B cell (primary cell): ENCODE measurements around the gene HOMER2. TPM values are rescaled to one million over a fixed set of nuclear protein-coding genes. Genes with fewer than 3 reads are reported as not detected.
A peak's percentile ranks its signal among the peaks of the same experiment; 100 is the strongest.

ENCODE experiments used
- ATAC-seq: fragments of 200-7000 bp; cut with Tn5 transposase; one replicate; pipeline ENCODE4 v1.10.0; 2021; ENCODE audit warnings: low read depth, mild to moderate bottlenecking, moderate number of reproducible peaks, moderate library complexity
- CTCF ChIA-PET: fragments of 350-600 bp; sonication (Branson Sonifier 250); formaldehyde crosslinking; loops from one replicate; lab custom pipeline; 2021; ENCODE audit warnings: antibody characterized with exemption, inconsistent platforms; lab: Charles Lee
- POLR2A ChIA-PET: fragments of 350-600 bp; sonication (Branson Sonifier 250); formaldehyde crosslinking; loops from one replicate; lab custom pipeline; 2021; ENCODE audit warnings: antibody characterized with exemption; lab: Charles Lee
- DNase-seq: peaks from one replicate; pipeline ENCODE4 v3.0.0; 2013
- H2AFZ ChIP-seq: 2 replicates; pipeline ENCODE4 v1.6.1; 2012; ENCODE audit warnings: mild to moderate bottlenecking, low read depth, low read length; ENCODE audit not compliant: insufficient read depth, poor library complexity, severe bottlenecking
- H3K27ac ChIP-seq, 2 donors: 1 replicate in 1 of 2; 2 replicates in 1 of 2; pipeline ENCODE4 v1.5.1; 2012 to 2013; ENCODE audit warnings: low read length in 2 of 2, mild to moderate bottlenecking in 2 of 2, moderate library complexity in 1 of 2
- H3K27me3 ChIP-seq, 4 experiments: fragments of 200-600 bp in 1 of 4; sonication (generic) in 1 of 4; replicated peaks in 1 of 4; 1 replicate in 2 of 4; 2 replicates in 2 of 4; pipeline versions ENCODE4 v1.6.1 to v1.7.0; 2013 to 2016; ENCODE audit warnings: low read length in 3 of 4, mild to moderate bottlenecking in 2 of 4, mixed read lengths in 1 of 4, moderate library complexity in 1 of 4; ENCODE audit not compliant: insufficient read depth in 4 of 4, control insufficient read depth in 3 of 4; ENCODE audit errors: control extremely low read depth in 1 of 4
- H3K36me3 ChIP-seq, 2 experiments: replicated peaks in 1 of 2; 1 replicate in 1 of 2; 2 replicates in 1 of 2; pipeline versions ENCODE4 v1.6.1 to v1.7.1; 2013; ENCODE audit warnings: low read length in 1 of 2; ENCODE audit not compliant: insufficient read depth in 2 of 2, control insufficient read depth in 1 of 2; ENCODE audit errors: control extremely low read depth in 1 of 2, extremely low read depth in 1 of 2
- H3K4me1 ChIP-seq, 2 donors: fragments of 200-600 bp in 1 of 2; sonication (generic) in 1 of 2; 1 replicate in 1 of 2; 2 replicates in 1 of 2; pipeline versions ENCODE4 v1.5.1 to v1.6.1; 2013 to 2017; ENCODE audit warnings: low read length in 2 of 2; ENCODE audit not compliant: control insufficient read depth in 2 of 2, insufficient read depth in 2 of 2
- H3K4me2 ChIP-seq: replicated peaks from 2 replicates; pipeline ENCODE3; 2012; ENCODE audit warnings: mild to moderate bottlenecking, low read depth, low read length; ENCODE audit not compliant: poor library complexity, severe bottlenecking
- H3K4me3 ChIP-seq, 5 experiments: fragments of 200-600 bp in 1 of 5; sonication (generic) in 1 of 5; 1 replicate in 3 of 5; 2 replicates in 2 of 5; pipeline versions ENCODE4 v1.5.1 to v1.7.0; 2011 to 2016; ENCODE audit warnings: low read length in 4 of 5, mild to moderate bottlenecking in 4 of 5, low read depth in 2 of 5, control low read depth in 1 of 5, moderate library complexity in 1 of 5; ENCODE audit not compliant: insufficient read depth in 1 of 5; ENCODE audit errors: control extremely low read depth in 1 of 5, extremely low read depth in 1 of 5
- H3K79me2 ChIP-seq: fragments of 200-600 bp; sonication (generic); one replicate; pipeline ENCODE4 v1.6.0; 2016; ENCODE audit warnings: low read length; ENCODE audit not compliant: control insufficient read depth, insufficient read depth
- H3K9ac ChIP-seq: fragments of 200-600 bp; sonication (generic); 2 replicates; pipeline ENCODE4 v1.6.1; 2017; ENCODE audit warnings: mild to moderate bottlenecking, low read length, moderate library complexity
- H3K9me3 ChIP-seq, 3 donors: one replicate each; pipeline versions ENCODE4 v1.6.1 to v1.7.1; 2013; ENCODE audit warnings: low read length in 2 of 3; ENCODE audit not compliant: control insufficient read depth in 2 of 3, insufficient read depth in 1 of 3; ENCODE audit errors: control extremely low read depth in 1 of 3
- H4K20me1 ChIP-seq: 2 replicates; pipeline ENCODE4 v1.6.0; 2012; ENCODE audit warnings: mild to moderate bottlenecking, low read length; ENCODE audit not compliant: insufficient read depth, control insufficient read depth, poor library complexity, severe bottlenecking
- H3K27ac Mint-ChIP-seq: one replicate; pipeline ENCODE4 v1.8.0; 2021; ENCODE audit warnings: mixed read lengths
- H3K27me3 Mint-ChIP-seq: one replicate; pipeline ENCODE4 v1.8.0; 2021; ENCODE audit warnings: mixed read lengths
- H3K4me1 Mint-ChIP-seq: one replicate; pipeline ENCODE4 v1.8.0; 2021; ENCODE audit warnings: mixed read lengths
- H3K4me3 Mint-ChIP-seq: one replicate; pipeline ENCODE4 v1.8.0; 2021; ENCODE audit warnings: mixed read lengths
- H3K9me3 Mint-ChIP-seq: one replicate; pipeline ENCODE4 v1.8.0; 2022; ENCODE audit warnings: mixed read lengths; ENCODE audit not compliant: insufficient read depth
- CTCF ChIP-seq: fragments of 200-600 bp; IDR thresholded peaks from one replicate; pipeline ENCODE4 v1.8.0; 2022; ENCODE audit warnings: antibody characterized with exemption, mild to moderate bottlenecking
- EZH2 ChIP-seq: IDR thresholded peaks from 2 replicates; pipeline ENCODE4 v1.6.1; 2012; ENCODE audit warnings: borderline replicate concordance, low read depth, mild to moderate bottlenecking, moderate library complexity, low read length; ENCODE audit not compliant: insufficient read depth, poor library complexity, severe bottlenecking
- WGBS: methylation state at CpG from one replicate; pipeline ENCODE4 v1.1.5; 2013; ENCODE audit warnings: missing lambda C conversion rate; ENCODE audit not compliant: insufficient coverage; 5-methylcytosine and 5-hydroxymethylcytosine counted together
- intact Hi-C: fragments of 100-400 bp; cut with micrococcal nuclease; formaldehyde crosslinking; loops from one replicate; pipeline ENCODE4 v1.10.0; 2022
- polyA plus RNA-seq: library from polyadenylated mRNA; depleted of rRNA; stranded (reverse); fragments of >200 nt; gene quantifications from 2 replicates; pipeline ENCODE4 v1.2.3, GENCODE V29; 2012
- total RNA-seq, 2 donors: library from RNA; stranded (reverse); fragments of 120-200 nt in 1 of 2; gene quantifications; 1 replicate in 1 of 2; 2 replicates in 1 of 2; pipeline versions ENCODE4 v1.2.3 to v1.2.4, GENCODE V29; 2013 to 2022

Gene HOMER2
- total and polyA plus RNA-seq, 2 donors (not counting 1 experiment from before 2014, with no cell fraction given) = 5.7 to 19.5 TPM

DNA sequence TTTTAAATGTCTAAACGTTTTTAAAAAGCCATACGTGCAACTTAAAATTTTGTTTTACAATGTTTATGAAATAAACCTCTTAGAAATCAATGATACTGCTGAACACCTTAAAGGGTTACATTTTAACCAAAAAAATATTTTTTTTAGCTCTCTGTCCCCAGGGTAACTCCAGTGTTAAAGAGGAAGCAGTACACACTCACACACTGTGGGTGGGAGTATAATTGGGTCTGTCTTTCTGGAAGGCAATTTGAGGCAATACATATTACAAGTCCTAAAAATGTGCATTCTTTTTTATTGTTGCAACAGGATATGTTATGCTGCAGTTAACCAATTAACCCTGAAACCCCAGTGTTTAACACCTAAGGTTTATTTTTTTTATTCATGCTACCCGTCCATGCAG lies 109.0 kb downstream of the HOMER2 start:
- H3K27ac Mint-ChIP-seq = peak overlapping the region; percentile 79
- intact Hi-C loops = no loop called here
- CTCF ChIA-PET = interaction anchor here (0.7 to 1.4 kb wide), 3 partner anchors 142 to 156 kb away, joined by 3 to 4 read pairs (median 4); no protein-coding TSS in a partner anchor
- H3K9ac ChIP-seq = no peak overlapping the region
- TF ChIP-seq CTCF (no peak), EZH2 (no peak)
- DNase-seq (no peak), ATAC-seq (no peak)
- H3K9me3 Mint-ChIP-seq = no peaks in the 10 kb centered on the region
- H3K27ac ChIP-seq = no peak overlapping the region
- H3K4me2 ChIP-seq = peak overlapping the region; percentile 76
- WGBS = 20% methylated on average over 1 of the region's 3 CpGs
- H3K9me3 ChIP-seq = no peaks in the 10 kb centered on the region
- peaks cover 31% of the 10 kb centered on the region for H3K4me1 Mint-ChIP-seq
- peaks cover 14 to 16% of the 10 kb centered on the region in 2 donors for H3K4me1 ChIP-seq
- H4K20me1 ChIP-seq = no peaks in the 10 kb centered on the region
- H2AFZ ChIP-seq = no peak overlapping the region
- no peaks in the 10 kb centered on the region for H3K27me3 ChIP-seq
- peak overlapping the region; percentile 60 for H3K4me3 Mint-ChIP-seq
- no peak overlapping the region for H3K4me3 ChIP-seq
- no peaks in the 10 kb centered on the region for H3K79me2 ChIP-seq
- H3K36me3 ChIP-seq = no peaks in the 10 kb centered on the region
- H3K27me3 Mint-ChIP-seq = no peaks in the 10 kb centered on the region
- POLR2A ChIA-PET = interaction anchor here (0.7 to 0.8 kb wide), 2 partner anchors 21 to 225 kb away, joined by 3 to 7 read pairs; no protein-coding TSS in a partner anchor

DNA sequence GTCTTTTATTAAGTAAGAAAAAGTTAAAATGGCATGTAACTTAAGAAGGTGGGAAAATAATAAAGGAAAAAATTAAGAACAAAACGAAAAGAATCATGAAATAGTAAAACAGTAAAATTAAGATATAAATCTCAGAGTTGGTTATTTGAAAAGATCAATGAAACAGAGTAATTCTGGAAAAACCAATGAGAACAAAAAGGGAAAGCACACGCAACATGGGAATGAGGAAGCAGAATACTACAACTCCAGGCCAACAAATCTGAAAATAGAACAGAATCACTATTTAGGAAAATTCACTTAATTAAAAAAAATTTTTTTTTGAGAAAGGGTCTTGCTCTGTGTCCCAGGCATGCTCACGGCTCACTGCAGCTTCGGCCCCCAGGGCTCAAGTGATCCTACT lies 112.4 kb downstream of the HOMER2 start:
- intact Hi-C loops = no loop called here
- ChIA-PET CTCF (no interaction called here), POLR2A (no interaction called here)
- Mint-ChIP-seq H3K4me1 (peaks cover 19% of the 10 kb centered on the region), H3K9me3 (no peaks in the 10 kb centered on the region), H3K27me3 (no peaks in the 10 kb centered on the region), H3K4me3 (no peak overlapping the region), H3K27ac (no peak overlapping the region)
- Histone ChIP-seq H3K9ac (no peak overlapping the region), H3K27me3 (no peaks in the 10 kb centered on the region), H3K79me2 (no peaks in the 10 kb centered on the region), H3K9me3 (no peaks in the 10 kb centered on the region), H3K36me3 (peaks cover 0 to 28% of the 10 kb centered on the region in 2 experiments), H2AFZ (no peak overlapping the region), H3K4me2 (no peak overlapping the region), H3K4me1 (peaks cover 10 to 12% of the 10 kb centered on the region in 2 donors), H3K4me3 (no peak overlapping the region), H3K27ac (no peak overlapping the region), H4K20me1 (no peaks in the 10 kb centered on the region)
- ATAC-seq (no peak), DNase-seq (no peak)
- TF ChIP-seq EZH2 = no peak
- TF ChIP-seq CTCF = no peak
- WGBS = 100% methylated on average over 2 of the region's 4 CpGs
